Stimulated activated CD8-positive, alpha-beta memory T cell treated with anti-CD3 and anti-CD28 coated beads, Interleukin-7, amount 100 ng/mL, for 24 hours (primary cell): ENCODE measurements around the gene ECI1.
"Not testable (repeated sequence)": the region's sequence is repeated elsewhere in the genome, so short reads cannot be mapped to it uniquely, and the experiment has no call there.

ENCODE experiments used
- DNase-seq: peaks from one replicate; pipeline ENCODE4 v3.0.0-alpha.2; 2020; ENCODE audit warnings: low read depth

Gene ECI1

GRCh38 chr16:2252806-2253148, 1.4 kb upstream of the ECI1 start:
- no peak for DNase-seq

DNA sequence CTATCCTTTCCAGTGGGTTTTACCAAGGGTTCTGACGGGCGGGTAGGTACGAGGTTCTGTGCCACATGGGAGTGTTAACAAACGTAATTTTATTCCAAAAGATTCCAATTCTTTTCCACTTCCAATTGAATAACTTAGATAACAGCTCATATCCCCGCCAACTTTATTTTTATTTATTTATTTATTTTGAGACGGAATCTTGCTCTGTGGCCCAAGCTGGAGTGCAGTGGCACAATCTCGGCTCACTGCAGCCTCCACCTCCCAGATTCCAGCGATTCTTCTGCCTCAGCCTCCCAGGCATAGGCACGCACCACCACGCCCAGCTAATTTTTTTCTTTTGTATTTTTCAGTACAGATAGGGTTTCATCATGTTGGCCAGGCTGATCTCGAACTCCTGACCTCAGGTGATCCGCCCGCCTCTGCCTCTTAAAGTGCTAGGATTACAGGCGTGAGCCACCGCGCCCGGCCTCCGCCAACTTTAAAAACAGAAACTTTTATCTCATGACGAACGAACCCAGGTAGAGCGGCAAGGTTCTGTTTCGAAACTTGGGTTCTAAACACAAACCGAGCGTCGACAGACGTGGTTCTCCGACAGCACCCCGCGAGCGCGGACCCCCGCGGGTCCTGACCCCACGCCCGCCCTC, 613 bp downstream of the ECI1 start:
- DNase-seq: peak; percentile 18

DNA sequence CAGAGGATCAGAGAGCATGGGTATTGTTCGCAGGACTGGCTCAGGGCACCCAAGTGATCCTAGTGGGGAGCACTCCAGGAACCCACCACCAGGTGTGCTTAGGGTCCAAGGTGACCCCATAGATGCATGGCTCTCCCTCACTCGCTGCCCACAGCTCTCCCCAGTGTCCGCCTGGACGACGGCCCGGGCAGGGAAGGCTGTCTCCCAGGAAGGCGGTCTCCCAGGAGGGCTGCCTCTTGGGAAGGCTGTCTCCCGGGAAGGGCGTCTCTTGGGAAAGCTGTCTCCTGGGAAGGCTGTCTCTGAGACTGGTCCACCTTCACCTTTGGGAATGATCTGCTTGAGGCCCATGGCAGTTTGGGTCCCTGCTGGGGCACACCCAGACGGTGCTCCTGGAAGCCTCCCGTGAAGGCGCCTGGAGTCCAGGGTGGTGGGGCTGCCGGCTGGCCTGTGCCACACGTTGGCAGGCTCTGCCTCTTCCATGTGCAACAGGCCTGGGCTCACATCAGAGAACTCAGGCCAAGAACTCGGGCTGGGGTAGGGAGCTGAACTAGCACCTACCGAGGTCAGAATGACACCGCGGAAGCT, 5.0 kb downstream of the ECI1 start:
- DNase-seq: no peak

DNA sequence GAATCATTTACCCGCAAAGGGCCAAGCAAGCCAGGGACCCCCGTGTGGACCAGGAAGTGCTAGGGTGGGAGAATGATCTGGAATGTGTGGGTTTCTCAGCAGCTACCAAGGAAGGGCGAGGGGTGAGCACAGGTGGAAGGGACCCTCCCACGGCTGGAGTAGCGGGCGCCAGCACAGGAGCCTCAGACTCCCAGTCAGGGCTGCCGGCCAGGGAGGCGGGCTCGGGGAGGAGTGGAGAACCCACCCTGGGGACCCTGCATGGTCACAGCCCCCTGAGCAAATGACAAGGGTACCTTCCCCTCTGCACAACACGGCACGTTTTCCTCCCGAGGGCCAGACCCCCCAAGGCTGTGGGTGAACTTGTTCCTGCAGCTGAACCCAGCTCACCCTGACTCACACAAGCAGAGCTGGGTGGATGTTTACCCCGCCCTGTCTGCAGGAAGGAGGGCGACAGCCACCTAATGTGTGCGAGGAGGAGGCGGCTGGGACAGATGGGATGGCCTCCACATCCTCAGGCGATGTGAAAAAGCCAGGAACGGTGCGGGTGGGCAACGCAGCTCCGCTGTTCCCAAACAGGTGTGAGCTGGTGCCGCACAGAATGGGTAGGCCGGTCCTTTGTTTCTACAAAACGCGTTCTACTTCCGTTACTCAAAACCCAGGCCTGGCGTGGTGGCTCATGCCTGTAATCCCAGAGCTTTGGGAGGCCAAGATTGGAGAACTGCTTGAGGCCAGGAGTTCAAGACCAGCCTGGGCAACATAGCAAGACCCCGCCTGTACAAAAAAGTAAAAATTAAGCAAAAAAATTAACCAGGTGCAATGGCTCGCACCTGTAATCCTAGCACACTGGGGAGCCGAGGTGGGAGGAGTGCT, 6.2 kb downstream of the ECI1 start:
- no peak for DNase-seq

DNA sequence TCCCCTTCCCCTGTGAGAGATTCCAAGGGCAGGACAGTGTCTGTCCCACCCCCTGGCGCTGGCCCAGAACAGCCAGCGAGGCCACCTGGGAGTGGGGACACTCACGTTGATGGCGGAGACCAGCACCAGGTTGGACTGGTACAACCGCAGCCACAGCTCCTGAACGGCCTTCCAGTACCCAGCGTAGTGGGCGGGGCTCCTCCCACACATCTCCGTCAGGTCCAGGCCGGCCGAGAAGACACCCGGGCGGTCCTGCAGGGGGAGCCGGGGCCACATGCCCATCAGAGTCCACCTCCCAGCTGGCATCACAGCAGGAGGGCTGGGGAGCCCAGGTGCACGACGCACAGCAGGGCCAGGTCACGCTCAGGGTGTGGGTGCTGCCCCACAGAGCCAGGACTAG, 7.1 kb downstream of the ECI1 start:
- no peak for DNase-seq

DNA sequence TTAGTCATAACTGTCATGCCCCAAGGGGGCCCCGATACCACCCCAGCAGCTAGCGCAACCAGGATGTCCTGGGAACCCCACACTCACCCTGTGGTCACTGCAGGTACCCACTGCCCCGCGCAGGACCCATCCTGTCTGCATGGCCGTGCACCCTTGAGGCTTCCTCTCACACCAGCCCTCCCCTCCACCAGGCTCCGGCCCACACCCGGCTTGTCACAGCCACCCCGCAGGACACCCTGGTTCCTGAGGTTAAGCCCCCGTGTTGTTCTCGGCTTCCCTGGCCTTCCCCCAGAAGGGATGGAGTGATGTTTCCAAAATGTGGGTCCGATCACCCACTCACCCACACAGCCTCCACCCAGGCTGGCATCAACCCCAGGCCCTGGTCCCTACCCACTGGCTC, 7.6 kb downstream of the ECI1 start:
- no peak for DNase-seq

- no peak for DNase-seq
Observed at GRCh38 chr16:2243031-2243528, 8.3 kb downstream of the ECI1 start.

GRCh38 chr16:2242598-2242997, 8.8 kb downstream of the ECI1 start:
- no peak for DNase-seq

- DNase-seq: not testable (repeated sequence)
Observed at GRCh38 chr16:2240331-2240730, 11.1 kb downstream of the ECI1 start.

GRCh38 chr16:2238838-2239675, 12.3 kb downstream of the ECI1 start:
- no peak for DNase-seq

- DNase-seq: no peak
Observed at GRCh38 chr16:2238150-2238837, 13.1 kb downstream of the ECI1 start.

DNA sequence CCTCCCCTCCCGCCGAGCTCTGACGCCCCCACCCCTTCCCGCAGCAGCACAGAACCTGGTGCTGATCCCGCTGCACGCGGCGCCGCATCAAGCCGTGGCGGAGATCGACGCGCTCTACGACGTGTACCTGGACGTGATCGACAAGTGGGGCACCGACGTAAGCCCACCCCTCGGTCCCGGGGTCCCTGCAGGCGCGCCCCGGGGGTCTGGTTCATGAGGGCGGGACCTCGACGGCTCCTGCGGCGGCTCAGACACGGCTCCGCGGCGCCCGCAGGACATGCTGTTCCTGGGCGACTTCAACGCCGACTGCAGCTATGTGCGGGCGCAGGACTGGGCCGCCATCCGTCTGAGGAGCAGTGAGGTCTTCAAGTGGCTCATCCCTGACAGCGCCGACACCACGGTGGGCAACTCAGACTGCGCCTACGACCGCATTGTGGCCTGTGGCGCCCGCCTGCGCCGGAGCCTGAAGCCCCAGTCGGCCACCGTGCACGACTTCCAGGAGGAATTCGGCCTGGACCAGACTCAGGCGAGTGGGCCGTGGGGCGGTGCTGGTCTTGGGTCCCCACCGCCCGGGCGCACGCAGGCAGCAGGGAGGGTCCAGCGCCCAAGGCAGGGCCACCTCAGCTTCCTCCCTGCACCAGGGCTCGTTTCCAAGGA, 13.8 kb downstream of the ECI1 start:
- no peak for DNase-seq

DNA sequence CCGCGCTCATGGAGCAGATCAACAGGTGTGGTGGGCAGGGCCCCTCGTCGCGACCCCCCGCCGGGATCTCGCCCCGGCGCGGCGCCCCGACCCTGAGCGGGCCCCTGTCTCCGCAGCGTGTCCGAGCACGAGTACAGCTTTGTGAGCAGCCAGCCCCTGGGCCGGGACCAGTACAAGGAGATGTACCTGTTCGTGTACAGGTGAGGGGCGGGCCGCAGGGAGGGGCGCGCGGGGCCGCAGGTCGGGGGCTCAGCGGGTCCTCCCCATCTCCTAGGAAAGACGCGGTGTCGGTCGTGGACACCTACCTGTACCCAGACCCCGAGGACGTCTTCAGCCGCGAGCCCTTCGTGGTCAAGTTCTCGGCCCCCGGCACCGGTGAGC, 14.3 kb downstream of the ECI1 start:
- DNase-seq: no peak

DNA sequence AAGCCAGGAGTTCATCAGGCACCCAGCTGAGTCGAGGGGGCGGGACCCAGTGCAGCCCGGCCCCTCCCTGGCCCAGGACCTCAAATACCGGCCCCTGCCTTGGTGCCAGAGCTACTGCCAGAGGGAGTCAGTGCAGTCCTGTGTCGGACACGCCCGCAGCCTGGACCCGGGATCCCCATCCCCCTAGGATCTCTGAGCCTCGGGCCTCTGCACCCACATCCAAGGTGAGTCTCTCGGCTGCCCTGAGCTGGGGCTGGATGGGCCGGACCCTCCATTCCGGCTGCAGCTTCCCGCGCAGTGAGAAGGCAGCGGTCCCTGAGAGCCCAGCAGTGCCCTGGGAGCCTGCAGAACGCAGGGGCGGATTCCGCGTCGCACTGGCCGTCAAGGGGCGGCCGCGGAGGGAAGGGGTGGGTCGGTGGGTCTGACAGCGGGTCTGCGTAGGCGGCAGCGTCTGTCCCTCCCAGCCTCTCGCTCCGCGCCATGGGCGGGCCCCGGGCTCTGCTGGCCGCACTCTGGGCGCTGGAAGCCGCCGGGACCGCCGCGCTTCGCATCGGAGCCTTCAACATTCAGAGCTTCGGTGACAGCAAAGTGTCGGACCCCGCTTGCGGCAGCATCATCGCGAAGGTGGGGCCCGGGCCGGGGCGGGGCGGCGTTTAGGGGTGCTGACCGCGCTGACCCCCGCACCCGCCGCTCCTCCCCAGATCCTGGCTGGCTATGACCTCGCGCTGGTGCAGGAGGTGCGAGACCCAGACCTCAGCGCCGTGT, 14.9 kb downstream of the ECI1 start, which contains the start of gene DNASE1L2:
TSS of gene DNASE1L2 (plus strand) at position 108 of the 765 bp plus-strand sequence. CDS start at position 481, 373 bp downstream.
- DNase-seq: no peak

DNA sequence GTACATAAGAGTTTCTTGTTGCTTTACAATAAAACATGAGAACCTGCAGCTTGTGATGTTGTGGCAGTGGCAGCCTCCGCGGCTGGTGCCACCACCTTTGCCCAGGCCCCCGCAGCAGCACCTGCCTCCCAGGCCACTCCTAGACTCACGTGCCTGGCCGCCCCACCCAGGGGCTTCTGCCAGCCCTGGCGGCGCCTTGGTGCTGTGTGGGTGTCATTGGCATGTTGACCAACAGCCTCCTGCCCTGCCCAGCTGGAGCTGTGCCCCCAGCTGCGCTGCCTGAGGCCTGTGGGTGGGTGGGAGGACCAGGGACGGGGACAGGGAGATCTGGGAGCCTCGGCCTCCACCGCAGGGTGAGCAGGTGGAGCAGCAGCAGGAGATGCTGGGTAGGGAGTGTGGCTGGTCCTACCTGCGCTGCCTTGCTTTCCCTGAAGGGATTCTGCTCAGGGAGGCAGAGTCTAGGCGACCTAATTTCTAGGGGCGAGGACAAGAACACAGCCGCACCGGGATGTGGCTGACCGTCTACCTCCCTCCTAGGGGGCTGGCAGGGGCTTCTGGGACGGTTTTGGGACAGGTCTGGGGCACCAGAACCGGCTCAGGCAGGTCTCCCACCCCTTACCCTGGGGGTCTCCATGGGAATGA, 15.6 kb downstream of the ECI1 start:
- DNase-seq: no peak

GRCh38 chr16:2235234-2235651, 16.1 kb downstream of the ECI1 start:
- no peak for DNase-seq

- no peak for DNase-seq
Observed at GRCh38 chr16:2234813-2235170, 16.6 kb downstream of the ECI1 start.

GRCh38 chr16:2233872-2234812, 17.2 kb downstream of the ECI1 start:
- no peak for DNase-seq
